Osteoblast (primary cell): ENCODE data around the gene YTHDF1. TPM values are rescaled to one million over a fixed set of nuclear protein-coding genes. Genes with fewer than 3 reads are reported as not detected.

Source experiments
- DNase-seq: peaks from one replicate; pipeline ENCODE4 v3.0.0; 2011; ENCODE audit warnings: low spot score, mixed read lengths; ENCODE audit not compliant: insufficient read length; ENCODE audit errors: missing footprints
- H2AFZ ChIP-seq: 2 replicates; pipeline ENCODE4 v1.6.0; 2011; ENCODE audit warnings: mild to moderate bottlenecking, low read length
- H3K27ac ChIP-seq: 2 replicates; pipeline ENCODE4 v1.5.1; 2011; ENCODE audit warnings: mild to moderate bottlenecking, low read depth, low read length, moderate library complexity
- H3K27me3 ChIP-seq: 2 replicates; pipeline ENCODE4 v1.6.0; 2012; ENCODE audit warnings: mild to moderate bottlenecking, control low read depth, inconsistent platforms, low read length, moderate library complexity; ENCODE audit not compliant: insufficient read depth
- H3K36me3 ChIP-seq: 2 replicates; pipeline ENCODE4 v1.5.1; 2011; ENCODE audit warnings: mild to moderate bottlenecking, low read length, control low read depth, moderate library complexity; ENCODE audit not compliant: insufficient read depth
- H3K4me1 ChIP-seq: 2 replicates; pipeline ENCODE4 v1.5.1; 2011; ENCODE audit warnings: mild to moderate bottlenecking, low read length, control low read depth, moderate library complexity; ENCODE audit not compliant: insufficient read depth
- H3K4me2 ChIP-seq: 2 replicates; pipeline ENCODE4 v1.6.0; 2011; ENCODE audit warnings: mild to moderate bottlenecking, low read length; ENCODE audit not compliant: insufficient read depth
- H3K4me3 ChIP-seq: fragments of 200-600 bp; sonication (generic); 3 replicates; pipeline ENCODE4 v1.5.1; 2012; ENCODE audit warnings: mild to moderate bottlenecking, low read length, inconsistent platforms; ENCODE audit not compliant: insufficient read depth
- H3K79me2 ChIP-seq: 2 replicates; pipeline ENCODE4 v1.6.0; 2012; ENCODE audit warnings: mild to moderate bottlenecking, low read length, control low read depth, inconsistent platforms; ENCODE audit not compliant: insufficient read depth
- H3K9me3 ChIP-seq: 2 replicates; pipeline ENCODE4 v1.5.1; 2011; ENCODE audit warnings: low read depth, low read length, control low read depth
- H4K20me1 ChIP-seq: 2 replicates; pipeline ENCODE4 v1.6.0; 2012; ENCODE audit warnings: mild to moderate bottlenecking, low read length, control low read depth; ENCODE audit not compliant: insufficient read depth
- CTCF ChIP-seq: IDR thresholded peaks from 2 replicates; pipeline ENCODE4 v1.5.1; 2011; ENCODE audit warnings: mild to moderate bottlenecking, low read depth, low read length, moderate library complexity; ENCODE audit errors: extremely low read depth
- total RNA-seq: library from RNA; depleted of rRNA; stranded (reverse); fragments of >200 nt; gene quantifications from 2 replicates; pipeline ENCODE4 v1.2.3, GENCODE V29; 2012

Gene YTHDF1
- total RNA-seq, 1 donor, result 23.9 TPM

GRCh38 chr20:63176034-63176426 lies 39.9 kb downstream of the YTHDF1 start:
- no peak for TF ChIP-seq CTCF
- no peak overlapping the region for H3K4me3 ChIP-seq
- no peaks in the 10 kb centered on the region for H3K9me3 ChIP-seq
- H2AFZ ChIP-seq, result no peak overlapping the region
- H3K4me1 ChIP-seq, result no peaks in the 10 kb centered on the region
- peaks cover 72% of the 10 kb centered on the region for H3K27me3 ChIP-seq
- peaks cover 8% of the 10 kb centered on the region for H4K20me1 ChIP-seq
- no peak overlapping the region for H3K4me2 ChIP-seq
- DNase-seq, result no peak
- no peaks in the 10 kb centered on the region for H3K36me3 ChIP-seq
- no peak overlapping the region for H3K27ac ChIP-seq
- H3K79me2 ChIP-seq, result no peaks in the 10 kb centered on the region

- no peak for TF ChIP-seq CTCF
- Histone ChIP-seq H3K27me3 (peaks cover 71% of the 10 kb centered on the region), H4K20me1 (peaks cover 8% of the 10 kb centered on the region), H2AFZ (no peak overlapping the region), H3K4me1 (no peaks in the 10 kb centered on the region), H3K4me3 (no peak overlapping the region), H3K4me2 (no peak overlapping the region), H3K27ac (no peak overlapping the region), H3K79me2 (no peaks in the 10 kb centered on the region), H3K36me3 (no peaks in the 10 kb centered on the region), H3K9me3 (no peaks in the 10 kb centered on the region)
- no peak for DNase-seq
These were observed 40.7 kb downstream of the YTHDF1 start for GRCh38 chr20:63175038-63175895.

GRCh38 chr20:63174309-63175037 lies 41.5 kb downstream of the YTHDF1 start:
- H3K4me1 ChIP-seq, result no peaks in the 10 kb centered on the region
- no peak overlapping the region for H3K4me3 ChIP-seq
- no peaks in the 10 kb centered on the region for H3K79me2 ChIP-seq
- no peak overlapping the region for H2AFZ ChIP-seq
- no peak for TF ChIP-seq CTCF
- H3K9me3 ChIP-seq, result no peaks in the 10 kb centered on the region
- H3K27ac ChIP-seq, result no peak overlapping the region
- H4K20me1 ChIP-seq, result peaks cover 4% of the 10 kb centered on the region
- peaks cover 63% of the 10 kb centered on the region for H3K27me3 ChIP-seq
- H3K4me2 ChIP-seq, result no peak overlapping the region
- no peaks in the 10 kb centered on the region for H3K36me3 ChIP-seq
- DNase-seq, result no peak
